SK-N-SH treated with all-trans-retinoic acid at 6 μM for 48 hours (cell line): ENCODE data around the gene GRIP1.

Experiments
- CSDC2 ChIP-seq: fragments of 250-450 bp; sonication (Bioruptor Pico); IDR thresholded peaks from 2 replicates; pipeline ENCODE4 v1.5.0; 2020; ENCODE audit warnings: mild to moderate bottlenecking, moderate library complexity
- ESRRG ChIP-seq: fragments of 250-450 bp; sonication (Bioruptor Pico); IDR thresholded peaks from 2 replicates; pipeline ENCODE4 v1.6.1; 2021; ENCODE audit warnings: mild to moderate bottlenecking
- TF ChIP-seq, protein P1 (sequence below): fragments of 250-450 bp; sonication (Bioruptor Pico); IDR thresholded peaks from 2 replicates; pipeline ENCODE4 v1.8.0; 2021; ENCODE audit warnings: low read depth, mild to moderate bottlenecking, moderate library complexity, borderline replicate concordance
- TF ChIP-seq, protein P2 (sequence below): fragments of 250-450 bp; sonication (Bioruptor Pico); IDR thresholded peaks from 2 replicates; pipeline ENCODE4 v1.5.1; 2021; ENCODE audit warnings: mild to moderate bottlenecking, moderate library complexity

GRCh38 chr12:66331814-66332213 lies 347.1 kb downstream of the GRIP1 start:
- TF ChIP-seq, protein P1, sequence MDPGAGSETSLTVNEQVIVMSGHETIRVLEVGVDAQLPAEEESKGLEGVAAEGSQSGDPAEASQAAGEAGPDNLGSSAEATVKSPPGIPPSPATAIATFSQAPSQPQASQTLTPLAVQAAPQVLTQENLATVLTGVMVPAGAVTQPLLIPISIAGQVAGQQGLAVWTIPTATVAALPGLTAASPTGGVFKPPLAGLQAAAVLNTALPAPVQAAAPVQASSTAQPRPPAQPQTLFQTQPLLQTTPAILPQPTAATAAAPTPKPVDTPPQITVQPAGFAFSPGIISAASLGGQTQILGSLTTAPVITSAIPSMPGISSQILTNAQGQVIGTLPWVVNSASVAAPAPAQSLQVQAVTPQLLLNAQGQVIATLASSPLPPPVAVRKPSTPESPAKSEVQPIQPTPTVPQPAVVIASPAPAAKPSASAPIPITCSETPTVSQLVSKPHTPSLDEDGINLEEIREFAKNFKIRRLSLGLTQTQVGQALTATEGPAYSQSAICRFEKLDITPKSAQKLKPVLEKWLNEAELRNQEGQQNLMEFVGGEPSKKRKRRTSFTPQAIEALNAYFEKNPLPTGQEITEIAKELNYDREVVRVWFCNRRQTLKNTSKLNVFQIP (CRISPR knock-in tag): no peak
- TF ChIP-seq, protein P2, sequence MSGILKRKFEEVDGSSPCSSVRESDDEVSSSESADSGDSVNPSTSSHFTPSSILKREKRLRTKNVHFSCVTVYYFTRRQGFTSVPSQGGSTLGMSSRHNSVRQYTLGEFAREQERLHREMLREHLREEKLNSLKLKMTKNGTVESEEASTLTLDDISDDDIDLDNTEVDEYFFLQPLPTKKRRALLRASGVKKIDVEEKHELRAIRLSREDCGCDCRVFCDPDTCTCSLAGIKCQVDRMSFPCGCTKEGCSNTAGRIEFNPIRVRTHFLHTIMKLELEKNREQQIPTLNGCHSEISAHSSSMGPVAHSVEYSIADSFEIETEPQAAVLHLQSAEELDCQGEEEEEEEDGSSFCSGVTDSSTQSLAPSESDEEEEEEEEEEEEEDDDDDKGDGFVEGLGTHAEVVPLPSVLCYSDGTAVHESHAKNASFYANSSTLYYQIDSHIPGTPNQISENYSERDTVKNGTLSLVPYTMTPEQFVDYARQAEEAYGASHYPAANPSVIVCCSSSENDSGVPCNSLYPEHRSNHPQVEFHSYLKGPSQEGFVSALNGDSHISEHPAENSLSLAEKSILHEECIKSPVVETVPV (CRISPR knock-in tag): no peak
- TF ChIP-seq CSDC2 (CRISPR knock-in tag): no peak
- no peak for TF ChIP-seq ESRRG
